Activated naive CD4-positive, alpha-beta T cell treated with anti-CD3 and anti-CD28 coated beads, Interleukin-2, amount 50 U/mL, for 24 hours (primary cell): ENCODE data around the gene CILP.

Source experiments
- H3K27ac Mint-ChIP-seq: one replicate; pipeline ENCODE4 v1.8.0; 2021; ENCODE audit warnings: mild to moderate bottlenecking, mixed read lengths
- H3K27me3 Mint-ChIP-seq: one replicate; pipeline ENCODE4 v1.8.0; 2021; ENCODE audit warnings: mixed read lengths
- H3K36me3 Mint-ChIP-seq: one replicate; pipeline ENCODE4 v1.8.0; 2021; ENCODE audit warnings: mixed read lengths
- H3K4me1 Mint-ChIP-seq: one replicate; pipeline ENCODE4 v1.8.0; 2021; ENCODE audit warnings: mixed read lengths
- H3K4me3 Mint-ChIP-seq: one replicate; pipeline ENCODE4 v1.8.0; 2021; ENCODE audit warnings: mild to moderate bottlenecking, mixed read lengths
- H3K9me3 Mint-ChIP-seq: one replicate; pipeline ENCODE4 v1.8.0; 2021; ENCODE audit warnings: mixed read lengths

Gene CILP

GRCh38 chr15:65209701-65210643 is 1.3 kb downstream of the CILP start:
- Mint-ChIP-seq H3K4me3 (no peak overlapping the region), H3K9me3 (no peaks in the 10 kb centered on the region), H3K4me1 (peaks cover 5% of the 10 kb centered on the region), H3K27ac (no peak overlapping the region), H3K36me3 (no peaks in the 10 kb centered on the region), H3K27me3 (no peaks in the 10 kb centered on the region)

DNA sequence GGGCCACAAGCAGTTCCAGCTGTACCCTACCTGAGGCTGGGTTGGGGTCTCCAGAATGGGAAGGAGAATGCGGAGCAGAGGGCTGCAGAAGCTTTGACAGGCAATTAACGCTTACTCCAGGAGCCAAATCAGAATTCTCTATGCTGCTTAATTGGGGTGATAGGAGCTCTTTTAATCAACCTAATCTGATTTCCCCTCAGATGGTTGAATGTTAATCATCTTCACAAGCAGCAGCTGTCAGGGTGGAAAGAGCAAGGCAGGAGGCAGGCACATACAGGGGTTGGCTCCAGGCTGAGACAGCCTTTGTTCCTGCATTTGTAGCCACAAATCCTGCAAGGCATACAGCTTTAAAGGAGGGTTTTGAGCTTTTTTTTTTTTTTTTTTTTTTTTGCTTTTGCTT is 2.6 kb downstream of the CILP start:
- H3K27me3 Mint-ChIP-seq, result no peaks in the 10 kb centered on the region
- H3K27ac Mint-ChIP-seq, result no peak overlapping the region
- H3K9me3 Mint-ChIP-seq, result no peaks in the 10 kb centered on the region
- no peak overlapping the region for H3K4me3 Mint-ChIP-seq
- no peaks in the 10 kb centered on the region for H3K36me3 Mint-ChIP-seq
- H3K4me1 Mint-ChIP-seq, result peaks cover 5% of the 10 kb centered on the region

DNA sequence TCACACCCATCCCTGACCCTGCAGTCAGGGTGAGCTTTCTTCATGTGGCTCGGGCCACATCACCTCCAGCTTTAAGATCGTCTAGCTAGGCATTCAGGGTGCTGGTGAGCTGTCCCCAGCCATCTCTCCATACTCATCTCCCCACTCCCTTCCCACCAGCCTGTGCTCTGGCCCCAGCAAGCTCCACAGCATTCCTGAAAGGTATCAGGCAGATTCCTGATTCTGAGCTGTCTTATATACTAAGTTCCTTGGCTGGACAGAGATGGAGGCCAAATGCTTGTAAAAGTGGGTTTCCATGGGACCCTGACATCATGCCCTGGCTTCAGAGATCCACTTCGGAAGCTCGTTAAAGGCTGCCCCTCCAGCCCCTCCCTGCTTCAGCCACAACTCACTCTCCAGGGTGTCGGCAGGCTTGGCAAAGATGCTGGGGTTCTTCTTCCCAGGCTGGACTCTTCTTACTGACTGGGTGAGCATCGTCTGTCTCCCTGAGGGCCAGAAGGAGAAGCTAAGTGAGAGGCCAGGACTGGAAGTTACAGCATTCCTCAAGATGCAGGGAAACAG is 3.9 kb downstream of the CILP start:
- Mint-ChIP-seq H3K27me3 (no peaks in the 10 kb centered on the region), H3K27ac (peak overlapping the region; percentile 14), H3K4me3 (no peak overlapping the region), H3K4me1 (peaks cover 5% of the 10 kb centered on the region), H3K36me3 (no peaks in the 10 kb centered on the region), H3K9me3 (no peaks in the 10 kb centered on the region)

DNA sequence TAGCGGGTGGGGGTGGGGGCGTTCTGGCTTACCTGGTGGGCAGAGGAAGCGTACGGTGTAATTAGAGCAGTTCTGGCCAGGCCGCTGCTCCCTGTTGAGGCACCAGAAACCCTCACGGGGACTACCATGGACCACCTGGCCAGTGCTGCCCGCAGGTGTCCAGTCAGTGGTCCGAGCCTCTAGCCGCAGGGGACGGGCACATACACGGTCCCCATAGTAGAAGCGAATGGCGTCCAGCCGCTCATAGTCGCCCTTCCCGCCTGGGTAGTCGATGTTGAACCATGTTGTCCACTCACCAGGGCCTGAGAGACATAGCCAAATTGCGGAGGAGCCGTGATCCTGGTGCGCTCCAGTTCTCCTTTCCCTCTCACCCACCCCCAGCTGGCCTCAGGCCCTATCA is 4.5 kb downstream of the CILP start:
- no peak overlapping the region for H3K4me3 Mint-ChIP-seq
- H3K4me1 Mint-ChIP-seq, result no peaks in the 10 kb centered on the region
- no peaks in the 10 kb centered on the region for H3K36me3 Mint-ChIP-seq
- H3K27ac Mint-ChIP-seq, result no peak overlapping the region
- no peaks in the 10 kb centered on the region for H3K9me3 Mint-ChIP-seq
- no peaks in the 10 kb centered on the region for H3K27me3 Mint-ChIP-seq

DNA sequence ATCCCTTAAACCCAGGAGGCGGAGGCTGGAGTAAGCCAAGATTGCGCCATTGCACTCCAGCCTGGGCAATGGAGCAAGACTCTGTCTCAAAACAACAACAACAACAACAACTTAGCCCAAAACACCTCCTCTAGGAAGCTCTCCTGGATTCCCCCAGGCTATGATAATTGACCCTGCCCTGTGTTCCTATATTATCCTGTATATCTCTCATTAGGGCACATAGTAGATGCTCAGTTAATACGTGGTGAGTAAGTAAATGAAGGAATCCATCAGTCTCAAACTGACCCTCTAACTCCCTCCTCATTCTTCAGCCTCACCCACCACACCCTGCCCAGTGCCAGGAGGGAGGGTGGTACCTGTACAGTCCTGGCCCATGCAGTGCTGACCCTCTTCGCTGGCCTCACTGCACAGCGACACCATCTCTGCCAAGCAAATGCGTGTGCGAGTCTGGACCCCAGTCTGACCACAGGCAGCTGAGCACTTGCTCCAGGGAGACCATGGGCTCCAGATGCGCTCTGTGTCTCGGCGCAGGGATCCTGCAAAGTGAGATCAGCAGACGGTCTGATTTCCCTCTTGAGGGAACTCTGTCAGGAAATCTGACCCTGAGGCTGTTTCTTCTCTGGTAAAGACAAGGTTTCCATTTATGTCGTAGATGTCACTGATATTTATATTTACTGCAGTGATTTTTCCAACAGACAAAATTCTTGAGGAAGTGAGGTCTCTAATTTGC is 6.2 kb downstream of the CILP start:
- Mint-ChIP-seq H3K27me3 (no peaks in the 10 kb centered on the region), H3K27ac (no peak overlapping the region), H3K36me3 (no peaks in the 10 kb centered on the region), H3K4me1 (no peaks in the 10 kb centered on the region), H3K4me3 (no peak overlapping the region), H3K9me3 (no peaks in the 10 kb centered on the region)

- no peaks in the 10 kb centered on the region for H3K27me3 Mint-ChIP-seq
- H3K36me3 Mint-ChIP-seq, result no peaks in the 10 kb centered on the region
- H3K9me3 Mint-ChIP-seq, result no peaks in the 10 kb centered on the region
- no peak overlapping the region for H3K27ac Mint-ChIP-seq
- H3K4me3 Mint-ChIP-seq, result no peak overlapping the region
- no peaks in the 10 kb centered on the region for H3K4me1 Mint-ChIP-seq
Observed at GRCh38 chr15:65204236-65204930, 6.9 kb downstream of the CILP start.

- Mint-ChIP-seq H3K4me3 (no peak overlapping the region), H3K27ac (no peak overlapping the region), H3K27me3 (no peaks in the 10 kb centered on the region), H3K36me3 (no peaks in the 10 kb centered on the region), H3K4me1 (no peaks in the 10 kb centered on the region), H3K9me3 (no peaks in the 10 kb centered on the region)
Observed at GRCh38 chr15:65201918-65202317, 9.4 kb downstream of the CILP start.

- Mint-ChIP-seq H3K36me3 (no peaks in the 10 kb centered on the region), H3K9me3 (no peaks in the 10 kb centered on the region), H3K4me1 (no peaks in the 10 kb centered on the region), H3K27me3 (no peaks in the 10 kb centered on the region), H3K27ac (no peak overlapping the region), H3K4me3 (no peak overlapping the region)
Observed at GRCh38 chr15:65198571-65198970, 12.7 kb downstream of the CILP start.

GRCh38 chr15:65197337-65197645 is 14.0 kb downstream of the CILP start:
- no peaks in the 10 kb centered on the region for H3K27me3 Mint-ChIP-seq
- H3K4me3 Mint-ChIP-seq, result no peak overlapping the region
- H3K36me3 Mint-ChIP-seq, result no peaks in the 10 kb centered on the region
- no peak overlapping the region for H3K27ac Mint-ChIP-seq
- H3K4me1 Mint-ChIP-seq, result no peaks in the 10 kb centered on the region
- no peaks in the 10 kb centered on the region for H3K9me3 Mint-ChIP-seq

- H3K27me3 Mint-ChIP-seq, result no peaks in the 10 kb centered on the region
- H3K9me3 Mint-ChIP-seq, result no peaks in the 10 kb centered on the region
- no peaks in the 10 kb centered on the region for H3K4me1 Mint-ChIP-seq
- H3K27ac Mint-ChIP-seq, result no peak overlapping the region
- H3K36me3 Mint-ChIP-seq, result no peaks in the 10 kb centered on the region
- no peak overlapping the region for H3K4me3 Mint-ChIP-seq
Observed at GRCh38 chr15:65196637-65197336, 14.5 kb downstream of the CILP start.

- Mint-ChIP-seq H3K4me3 (no peak overlapping the region), H3K9me3 (no peaks in the 10 kb centered on the region), H3K27ac (no peak overlapping the region), H3K27me3 (no peaks in the 10 kb centered on the region), H3K4me1 (no peaks in the 10 kb centered on the region), H3K36me3 (no peaks in the 10 kb centered on the region)
Observed at GRCh38 chr15:65195548-65195923, 15.7 kb downstream of the CILP start.

DNA sequence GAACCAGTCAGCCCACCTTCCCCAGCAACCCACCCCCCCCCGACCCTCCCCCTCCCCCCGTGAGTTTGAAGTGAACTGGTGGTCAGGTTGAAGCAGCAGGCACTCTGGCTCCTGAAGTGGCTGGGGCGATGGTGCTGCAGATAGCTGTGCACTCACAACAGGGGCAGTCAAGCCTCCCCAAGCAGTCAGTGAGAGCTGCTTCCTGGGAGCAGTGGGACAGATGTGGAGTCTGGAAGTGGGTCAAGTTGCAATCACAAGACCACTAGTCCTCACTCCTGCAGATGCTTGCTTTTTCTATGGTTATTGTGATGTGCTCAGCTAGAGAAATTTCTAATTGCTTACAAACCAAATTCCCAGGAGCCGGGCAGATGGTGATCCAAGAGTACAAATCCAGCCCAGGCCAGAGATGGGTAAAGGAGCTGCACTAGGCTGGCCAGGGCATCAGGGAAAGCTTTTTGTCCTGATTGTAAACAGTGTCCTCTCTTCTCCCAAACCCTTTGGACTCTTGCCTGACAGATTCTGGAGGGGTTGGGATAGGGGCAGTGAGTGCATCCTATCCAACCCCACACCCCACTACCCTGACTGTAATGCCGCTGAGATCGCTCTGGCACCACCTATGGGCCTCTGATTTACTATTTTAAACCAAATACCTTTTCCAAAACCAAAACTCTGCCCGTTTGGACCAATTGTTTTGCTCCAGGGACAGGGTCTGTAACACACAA is 16.3 kb downstream of the CILP start:
- H3K9me3 Mint-ChIP-seq, result no peaks in the 10 kb centered on the region
- no peak overlapping the region for H3K27ac Mint-ChIP-seq
- no peaks in the 10 kb centered on the region for H3K4me1 Mint-ChIP-seq
- H3K27me3 Mint-ChIP-seq, result no peaks in the 10 kb centered on the region
- H3K4me3 Mint-ChIP-seq, result no peak overlapping the region
- no peaks in the 10 kb centered on the region for H3K36me3 Mint-ChIP-seq

- Mint-ChIP-seq H3K9me3 (no peaks in the 10 kb centered on the region), H3K27ac (no peak overlapping the region), H3K36me3 (no peaks in the 10 kb centered on the region), H3K4me1 (no peaks in the 10 kb centered on the region), H3K4me3 (no peak overlapping the region), H3K27me3 (no peaks in the 10 kb centered on the region)
Observed at GRCh38 chr15:65192016-65192415, 19.3 kb downstream of the CILP start.

DNA sequence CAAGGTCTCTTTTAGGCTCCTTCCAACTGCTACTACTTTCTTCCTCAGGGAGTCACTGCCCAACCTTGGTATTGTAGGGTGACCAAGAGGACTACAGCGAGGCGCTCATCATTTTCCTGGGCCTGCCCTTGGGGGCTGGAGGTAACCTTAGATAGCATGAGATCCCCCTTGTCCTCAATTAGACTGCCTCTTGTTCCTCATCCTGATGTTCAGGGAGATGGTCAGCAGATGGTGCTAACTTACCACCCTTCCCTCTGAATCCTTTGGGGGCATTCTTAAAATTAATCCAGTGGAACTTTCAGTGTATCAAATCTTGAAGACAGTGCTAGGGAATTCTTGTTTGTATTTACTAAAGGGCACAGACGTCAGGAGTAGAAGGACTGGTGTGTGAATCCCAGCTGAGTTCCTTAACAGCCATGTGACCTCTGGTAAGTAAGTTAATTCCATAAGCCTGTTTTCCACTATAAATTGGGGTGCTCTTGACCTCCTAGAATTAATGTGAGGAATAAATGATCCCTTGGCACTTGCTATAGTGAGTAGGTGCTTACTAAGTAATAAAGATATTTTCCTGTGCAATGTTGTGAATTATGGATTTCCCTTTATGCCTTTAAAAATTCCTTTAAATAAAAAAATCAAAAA is 22.1 kb downstream of the CILP start:
- Mint-ChIP-seq H3K27me3 (no peaks in the 10 kb centered on the region), H3K4me1 (peaks cover 8% of the 10 kb centered on the region), H3K4me3 (no peak overlapping the region), H3K9me3 (no peaks in the 10 kb centered on the region), H3K36me3 (no peaks in the 10 kb centered on the region), H3K27ac (no peak overlapping the region)
